ENCODE data around the gene CCR7. TPM values are rescaled to one million over a fixed set of nuclear protein-coding genes. Genes with fewer than 3 reads are reported as not detected.

The CCR7 gene
- total RNA-seq, 4 donors from 2014 or later: 0.11 TPM; not detected in 3

- Histone ChIP-seq H3K27ac (no peak overlapping the region), H3K36me3 (no peaks in the 10 kb centered on the region), H3K9me3 (no peaks in the 10 kb centered on the region), H3K27me3 (no peaks in the 10 kb centered on the region), H3K4me3 (no peak overlapping the region), H3K4me1 (peaks cover 21% of the 10 kb centered on the region in 2 donors)
- in situ Hi-C loops (cut with MboI; ENCODE audit: low sequenced_read_pairs in 4 of 4) (no loop called here), intact Hi-C loops (cut with DNase I; ENCODE audit: low total_unique reads) (no loop called here)
- TF ChIP-seq CTCF (IDR thresholded peaks at IDR 0.05 in 4 of 5, conservative IDR thresholded peaks at IDR 0.05 in 1 of 5) (no peak), POLR2A (IDR thresholded peaks at IDR 0.05) (no peak)
- DNase-seq (no peak), ATAC-seq (no peak)
These were observed 58.5 kb downstream of the CCR7 start for GRCh38 chr17:40506786-40507185.

Other genes starting within 250 kb of the CCR7 start
- gene GJD3, start 200.7 kb downstream of the CCR7 start, total RNA-seq: 1 to 10 TPM in 1 of 4 donors, under 1 TPM in 1, not detected in 2; 0.98 to 1.2 TPM
- gene TOP2A, start 147.6 kb downstream of the CCR7 start, total RNA-seq: 1 to 10 TPM in 2 of 4 donors, under 1 TPM in 2; 0.26 to 1.6 (median 1.0) TPM
- gene IGFBP4, start 122.0 kb downstream of the CCR7 start, total RNA-seq: 10 to 100 TPM; 14.5 to 56.8 (median 36.5) TPM
- under 1 TPM in 1 of 4 donors, not detected in 3; 0.18 TPM for gene TNS4, start 63.8 kb downstream of the CCR7 start, total RNA-seq
- gene SMARCE1, start 82.3 kb upstream of the CCR7 start, total RNA-seq: 10 to 100 TPM; 48.0 to 74.7 (median 64.5) TPM
- not detected for gene KRT222, start 99.7 kb upstream of the CCR7 start, total RNA-seq
- gene KRT24, start 138.3 kb upstream of the CCR7 start, total RNA-seq: not detected
- not detected for gene KRT25, start 189.9 kb upstream of the CCR7 start, total RNA-seq
- not detected for gene KRT26, start 206.7 kb upstream of the CCR7 start, total RNA-seq
- gene KRT27, start 217.1 kb upstream of the CCR7 start, total RNA-seq: not detected
- gene KRT28, start 234.5 kb upstream of the CCR7 start, total RNA-seq: not detected

Measured in gastrocnemius medialis (tissue), 4 donors.